GM18909 (cell line): Measurements from ENCODE around the gene TMEM150A.
"Not testable (repeated sequence)": the region's sequence is repeated elsewhere in the genome, so short reads cannot be mapped to it uniquely, and the experiment has no call there.

Source experiments
- ATAC-seq: cut with Tn5 transposase; IDR thresholded peaks from one replicate; pipeline ENCODE4 v1.9.1; 2021; ENCODE audit warnings: mild to moderate bottlenecking; ENCODE audit not compliant: unreplicated experiment, poor library complexity

TMEM150A gene

GRCh38 chr2:85613717-85614515 lies 11.4 kb upstream of the TMEM150A start:
- ATAC-seq = no peak

GRCh38 chr2:85611705-85612587 lies 9.4 kb upstream of the TMEM150A start, which contains the start of gene C2orf68:
Gene C2orf68, minus strand, starts transcription at chr2:85612066. Its CDS starts 82 bp downstream, at chr2:85611984.
- ATAC-seq = peak; percentile 82

DNA sequence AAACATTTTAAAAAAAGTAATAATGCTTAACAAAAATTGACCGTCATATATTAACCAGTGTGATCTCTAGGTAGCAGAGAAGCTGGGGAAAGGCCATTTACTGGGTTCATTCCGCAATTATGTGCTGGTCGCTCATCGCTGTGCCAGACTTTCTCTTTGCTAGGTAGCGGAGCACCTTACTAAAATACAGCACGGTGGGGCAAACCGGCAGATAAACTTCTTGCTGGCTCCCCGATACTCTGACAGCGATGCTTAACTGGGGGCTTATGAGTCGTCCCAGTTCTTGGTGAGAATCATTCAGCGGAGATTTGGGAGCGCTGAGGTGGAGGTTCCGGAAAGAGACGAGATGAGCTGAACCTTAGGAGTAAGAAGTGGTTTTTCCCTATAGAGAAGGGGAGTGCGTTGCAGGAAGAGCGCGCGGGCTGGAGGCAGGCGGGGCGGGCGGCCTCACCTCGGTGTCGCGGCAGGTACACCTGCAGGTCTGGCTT lies 8.8 kb upstream of the TMEM150A start:
- peak; percentile 20 for ATAC-seq

DNA sequence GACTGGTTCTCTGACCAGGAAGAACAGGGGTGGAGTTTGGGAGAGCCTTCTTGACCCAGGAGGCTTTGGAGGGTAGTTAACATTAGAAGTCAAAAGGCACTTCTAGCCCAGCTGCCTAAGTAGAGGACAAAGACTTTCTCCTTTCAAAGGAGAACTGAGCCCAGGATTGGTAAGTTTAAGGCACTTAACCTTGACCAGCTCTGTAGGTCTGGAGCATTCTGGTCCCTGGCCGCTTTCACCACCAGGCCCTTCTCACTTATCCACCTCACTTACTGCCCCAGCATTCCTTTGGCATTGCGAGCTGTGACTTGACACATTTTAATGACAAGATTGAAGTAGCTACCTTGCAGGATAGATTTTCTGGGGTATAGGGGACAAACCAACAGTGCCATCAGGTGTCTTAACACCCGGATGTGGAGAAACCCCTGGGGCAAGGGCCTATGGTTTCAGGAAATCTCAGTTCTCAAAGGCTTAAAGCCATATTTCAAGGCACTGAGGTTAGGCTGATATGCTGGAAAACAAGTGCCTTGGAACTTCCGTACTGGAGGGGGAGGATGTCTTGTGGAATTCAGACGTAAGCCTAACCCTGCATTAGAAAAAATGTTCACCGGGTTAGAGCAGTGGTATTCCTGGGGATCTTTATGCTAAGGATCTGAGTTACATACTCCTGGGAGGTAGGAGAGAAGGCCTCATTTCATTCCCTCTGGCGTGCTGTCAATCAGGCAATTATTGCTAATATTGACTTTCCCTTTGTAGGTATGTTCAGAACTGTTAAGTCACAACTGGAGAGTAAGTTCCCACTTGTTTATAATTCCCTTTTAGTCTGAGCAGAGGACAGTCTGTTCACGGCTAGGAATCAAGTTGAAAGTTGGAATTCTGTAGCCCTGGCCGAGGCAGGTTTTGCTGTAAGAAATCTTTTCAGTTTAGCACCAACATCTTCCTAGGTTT lies 5.0 kb upstream of the TMEM150A start:
- no peak for ATAC-seq

DNA sequence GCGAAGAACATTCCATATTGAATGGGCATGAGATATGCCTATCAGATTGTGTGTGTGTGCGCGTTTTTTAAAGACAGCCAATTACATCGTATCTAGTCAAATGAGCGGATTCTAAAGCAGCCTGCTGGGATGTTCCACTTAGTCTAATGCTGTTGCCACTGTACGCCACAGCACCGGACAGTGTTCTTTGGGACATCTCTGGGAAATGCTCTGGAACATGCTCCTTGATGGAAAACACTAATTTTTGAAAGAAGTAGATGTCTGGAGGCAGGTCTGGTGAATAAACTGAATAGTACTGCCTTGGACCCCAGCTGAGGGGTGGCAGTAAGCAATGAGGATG lies 3.6 kb upstream of the TMEM150A start:
- no peak for ATAC-seq

- ATAC-seq = no peak
These were observed 3.1 kb upstream of the TMEM150A start for GRCh38 chr2:85605406-85606115.

GRCh38 chr2:85604568-85605339 lies 2.3 kb upstream of the TMEM150A start:
- no peak for ATAC-seq

DNA sequence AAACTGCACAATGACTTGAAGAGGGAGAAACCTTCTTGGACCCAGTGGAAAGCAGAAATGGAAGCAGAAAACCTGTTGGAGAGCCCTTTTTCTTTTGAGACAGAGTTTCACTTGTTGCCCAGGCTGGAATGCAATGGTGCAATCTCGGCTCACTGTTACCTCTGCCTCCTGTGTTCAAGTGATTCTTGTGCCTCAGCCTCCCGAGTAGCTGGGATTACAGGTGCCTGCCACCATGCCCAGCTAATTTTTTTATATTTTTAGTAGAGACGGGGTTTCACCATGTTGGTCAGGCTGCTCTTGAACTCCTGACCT lies 1.6 kb upstream of the TMEM150A start:
- ATAC-seq = not testable (repeated sequence)

DNA sequence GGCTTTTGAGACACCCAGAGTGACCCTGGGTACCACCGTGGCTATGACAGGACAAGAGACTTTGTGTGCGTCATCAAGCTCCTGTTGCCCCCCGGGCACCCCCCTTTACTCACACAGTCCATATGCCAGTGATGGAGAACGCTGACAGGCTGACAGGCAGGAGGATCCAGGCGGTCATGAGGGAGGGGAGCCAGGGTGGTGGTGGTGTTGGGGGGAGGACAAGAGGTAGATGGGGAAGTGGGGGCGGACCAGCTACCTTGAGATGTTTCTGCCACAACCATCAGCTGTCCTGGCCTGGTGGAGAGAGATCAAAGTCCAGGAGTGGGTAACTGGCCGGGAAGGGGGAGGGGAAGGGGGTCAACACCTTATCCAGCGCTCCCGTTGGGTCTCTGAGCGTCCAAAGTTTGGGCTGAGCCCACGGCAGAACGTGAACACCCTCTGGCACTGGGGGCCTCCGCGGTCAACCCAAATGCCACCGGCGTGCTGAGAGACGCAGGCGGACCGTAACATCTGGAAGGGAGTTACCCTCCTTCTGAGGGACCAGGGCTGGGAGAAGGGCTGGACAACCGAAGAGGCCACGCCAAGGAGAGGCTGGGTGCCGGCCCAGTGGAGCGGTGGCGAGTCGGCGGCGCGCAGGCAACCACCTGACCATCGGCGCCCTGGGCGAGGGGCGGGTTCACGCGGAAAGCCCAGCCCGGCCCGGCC lies 575 bp downstream of the TMEM150A start:
- ATAC-seq = peak; percentile 42

DNA sequence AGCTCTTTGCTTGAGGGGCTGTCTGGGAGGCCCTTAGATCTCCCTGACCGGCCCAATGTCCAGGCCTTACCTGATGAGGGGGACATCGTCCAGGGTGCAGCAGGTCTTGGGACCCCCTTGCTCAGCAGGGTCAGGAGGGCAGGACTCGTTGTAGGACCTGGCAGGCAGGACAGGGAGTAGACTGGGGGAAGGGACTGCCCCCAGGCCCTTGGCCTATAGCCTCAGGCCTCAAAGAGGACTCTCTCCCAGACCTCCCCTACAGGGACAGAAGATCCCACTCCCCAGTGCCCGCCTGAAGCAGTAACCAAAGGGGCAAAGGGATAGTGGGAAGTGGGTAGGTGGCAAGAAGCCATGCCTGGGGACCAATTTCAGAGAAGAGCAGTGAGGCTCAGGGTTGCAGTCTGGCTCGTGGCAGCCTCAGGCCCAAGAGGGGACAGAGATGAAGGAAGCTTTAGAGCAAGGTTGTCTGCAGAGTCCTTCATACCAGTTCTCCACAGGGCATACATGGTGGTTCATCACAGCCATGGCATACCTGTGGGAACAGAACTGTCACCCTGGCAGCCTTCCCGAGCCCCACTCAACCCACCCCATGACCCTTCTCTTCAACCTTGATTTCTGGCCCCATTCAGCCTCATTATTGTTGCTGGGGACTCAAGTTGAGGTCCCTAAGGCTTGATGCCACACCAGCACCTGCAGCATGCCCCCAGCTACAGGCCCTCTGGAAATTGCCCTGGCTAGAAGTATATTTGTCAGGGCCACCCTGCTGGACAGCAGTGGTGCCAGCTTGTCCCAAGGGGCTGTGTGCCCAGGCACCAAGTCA lies 1.3 kb downstream of the TMEM150A start:
- ATAC-seq = no peak

GRCh38 chr2:85600235-85600575 lies 2.3 kb downstream of the TMEM150A start:
- ATAC-seq = no peak

DNA sequence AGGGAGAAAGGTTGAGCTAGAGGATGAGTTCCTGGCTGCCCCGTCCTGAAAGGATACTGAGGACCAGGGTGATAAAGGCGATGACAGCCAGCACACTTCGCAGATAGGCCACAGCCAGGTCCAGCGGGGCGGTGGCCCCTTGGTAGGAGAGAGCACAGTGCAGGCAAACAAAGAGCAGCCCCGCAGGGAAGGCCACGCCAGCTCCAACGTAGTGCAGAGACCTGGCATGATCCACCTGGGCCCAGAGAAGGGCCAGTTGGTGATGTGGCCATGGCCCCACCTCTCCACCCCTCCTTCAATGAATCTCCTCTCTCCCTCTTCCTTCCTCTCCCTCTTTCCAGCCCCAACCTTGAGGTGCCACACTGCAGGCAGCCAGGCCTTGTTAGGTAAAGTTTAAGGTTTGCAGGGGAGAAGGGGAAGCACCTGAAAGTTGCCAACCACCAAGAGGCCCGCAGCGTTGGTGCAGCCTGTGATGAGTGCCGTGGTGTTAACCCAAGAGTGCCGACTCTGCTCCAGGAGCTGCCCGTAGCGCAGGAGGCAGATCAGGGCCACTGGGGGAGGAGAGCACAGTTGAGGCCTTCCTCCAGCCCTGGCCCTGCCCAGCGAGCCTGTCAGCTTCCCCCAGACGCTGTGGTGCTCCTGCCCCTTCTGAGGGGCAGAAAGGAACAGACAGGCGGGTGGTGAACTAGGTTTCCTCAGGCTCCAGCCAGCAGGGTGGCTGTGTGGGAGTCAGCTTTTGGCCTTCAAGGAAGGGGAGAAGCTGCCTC lies 2.8 kb downstream of the TMEM150A start:
- no peak for ATAC-seq

DNA sequence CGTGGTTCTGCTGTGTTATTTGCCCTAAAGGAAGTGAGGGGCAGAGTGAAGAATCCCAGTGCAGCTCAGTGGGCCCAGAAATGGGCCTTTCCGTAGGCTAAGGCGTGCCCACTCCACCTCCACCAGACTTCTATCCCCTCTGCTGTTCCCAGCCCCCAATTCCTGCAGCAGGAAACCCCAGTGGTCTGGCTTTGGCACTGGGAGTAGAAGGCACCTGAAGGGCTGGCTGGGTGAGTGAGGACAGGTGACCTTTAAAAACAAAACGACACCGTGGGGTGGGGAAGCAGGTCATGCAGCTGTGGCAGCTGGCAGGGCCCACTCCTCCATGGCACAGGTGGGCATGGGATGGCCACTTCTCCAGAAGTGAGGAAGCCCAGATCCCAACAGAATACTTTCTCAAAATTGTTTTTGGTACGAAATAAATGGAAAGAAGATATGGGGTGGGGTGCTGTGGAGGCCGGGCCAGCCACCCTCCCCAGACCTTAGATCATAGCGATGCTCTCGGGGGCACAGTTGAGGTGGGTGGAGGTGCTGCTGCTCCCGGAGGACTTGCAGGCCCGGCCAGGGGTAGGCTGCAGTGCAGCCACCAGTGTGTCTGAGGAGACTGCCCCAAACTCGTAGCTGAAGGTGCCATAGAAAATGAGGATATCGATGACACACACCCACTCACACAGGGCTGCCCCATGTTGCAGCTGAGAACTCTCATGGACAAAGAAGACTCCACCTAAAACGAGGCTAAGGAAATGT lies 3.7 kb downstream of the TMEM150A start:
- ATAC-seq = no peak

- no peak for ATAC-seq
These were observed 5.3 kb downstream of the TMEM150A start for GRCh38 chr2:85597241-85597640.

- ATAC-seq = no peak
These were observed 5.9 kb downstream of the TMEM150A start for GRCh38 chr2:85596486-85597143.

- no peak for ATAC-seq
These were observed 6.5 kb downstream of the TMEM150A start for GRCh38 chr2:85596026-85596333.
